HG03060 (cell line): Measurements from ENCODE around the gene NEGR1.
"Not testable (repeated sequence)": the region's sequence is repeated elsewhere in the genome, so short reads cannot be mapped to it uniquely, and the experiment has no call there.

Experiments used
- ATAC-seq: cut with Tn5 transposase; IDR thresholded peaks from one replicate; pipeline ENCODE4 v1.9.1; 2021; ENCODE audit warnings: low read depth, moderate number of reproducible peaks; ENCODE audit not compliant: unreplicated experiment

NEGR1 gene

GRCh38 chr1:71967670-71968069 is 314.7 kb downstream of the NEGR1 start:
- peak; percentile 94 for ATAC-seq

- no peak for ATAC-seq
These were observed 318.2 kb downstream of the NEGR1 start for GRCh38 chr1:71964188-71964587.

GRCh38 chr1:71956613-71957285 is 325.6 kb downstream of the NEGR1 start:
- no peak for ATAC-seq

- ATAC-seq, result no peak
These were observed 331.8 kb downstream of the NEGR1 start for GRCh38 chr1:71950579-71950978.

- ATAC-seq, result no peak
These were observed 332.7 kb downstream of the NEGR1 start for GRCh38 chr1:71949681-71950080.

GRCh38 chr1:71948561-71948960 is 333.8 kb downstream of the NEGR1 start:
- no peak for ATAC-seq

- no peak for ATAC-seq
These were observed 338.3 kb downstream of the NEGR1 start for GRCh38 chr1:71944006-71944405.

- no peak for ATAC-seq
These were observed 342.1 kb downstream of the NEGR1 start for GRCh38 chr1:71940261-71940660.

- ATAC-seq, result no peak
These were observed 351.8 kb downstream of the NEGR1 start for GRCh38 chr1:71930511-71930910.

- ATAC-seq, result no peak
These were observed 360.3 kb downstream of the NEGR1 start for GRCh38 chr1:71921935-71922559.

- no peak for ATAC-seq
These were observed 361.1 kb downstream of the NEGR1 start for GRCh38 chr1:71921204-71921603.

- ATAC-seq, result no peak
These were observed 361.8 kb downstream of the NEGR1 start for GRCh38 chr1:71920556-71920955.

GRCh38 chr1:71919811-71920509 is 362.4 kb downstream of the NEGR1 start:
- ATAC-seq, result no peak

GRCh38 chr1:71918630-71919029 is 363.7 kb downstream of the NEGR1 start:
- ATAC-seq, result no peak

GRCh38 chr1:71916894-71917293 is 365.4 kb downstream of the NEGR1 start:
- ATAC-seq, result no peak

GRCh38 chr1:71914626-71915025 is 367.7 kb downstream of the NEGR1 start:
- ATAC-seq, result no peak

- no peak for ATAC-seq
These were observed 373.4 kb downstream of the NEGR1 start for GRCh38 chr1:71908871-71909390.

GRCh38 chr1:71908303-71908702 is 374.0 kb downstream of the NEGR1 start:
- no peak for ATAC-seq

GRCh38 chr1:71899881-71900280 is 382.5 kb downstream of the NEGR1 start:
- no peak for ATAC-seq

- ATAC-seq, result not testable (repeated sequence)
These were observed 394.2 kb downstream of the NEGR1 start for GRCh38 chr1:71888166-71888565.

- ATAC-seq, result no peak
These were observed 397.2 kb downstream of the NEGR1 start for GRCh38 chr1:71885171-71885570.

- no peak for ATAC-seq
These were observed 399.7 kb downstream of the NEGR1 start for GRCh38 chr1:71882637-71883036.
